Neutrophil (primary cell): ENCODE data around the gene GALR1.

Experiments used
- H3K27ac ChIP-seq: fragments of 200-600 bp; sonication (generic); 2 replicates; pipeline ENCODE4 v1.5.1; 2016; ENCODE audit warnings: mild to moderate bottlenecking, moderate library complexity
- H3K27me3 ChIP-seq: fragments of 200-600 bp; sonication (generic); 2 replicates; pipeline ENCODE4 v1.6.0; 2016; ENCODE audit warnings: mild to moderate bottlenecking
- H3K36me3 ChIP-seq: fragments of 200-600 bp; sonication (generic); 2 replicates; pipeline ENCODE4 v1.5.1; 2017
- H3K4me1 ChIP-seq, 2 experiments: fragments of 200-600 bp in 1 of 2; sonication (generic) in 1 of 2; 1 replicate in 1 of 2; 2 replicates in 1 of 2; pipeline versions ENCODE4 v1.5.1 to v1.6.1; 2013 to 2016; ENCODE audit warnings: low read depth in 1 of 2, low read length in 1 of 2, mild to moderate bottlenecking in 1 of 2, moderate library complexity in 1 of 2; ENCODE audit not compliant: control insufficient read depth in 1 of 2, insufficient read depth in 1 of 2
- H3K4me3 ChIP-seq, 2 experiments: fragments of 200-600 bp in 1 of 2; sonication (generic) in 1 of 2; 1 replicate in 1 of 2; 2 replicates in 1 of 2; pipeline ENCODE4 v1.5.1; 2013 to 2016; ENCODE audit warnings: low read depth in 1 of 2, low read length in 1 of 2, mild to moderate bottlenecking in 1 of 2, moderate library complexity in 1 of 2
- H3K9me3 ChIP-seq: fragments of 200-600 bp; sonication (generic); 2 replicates; pipeline ENCODE4 v1.5.1; 2016
- CTCF ChIP-seq: fragments of 200-600 bp; sonication (generic); IDR thresholded peaks from 2 replicates; pipeline ENCODE4 v1.5.1; 2016; ENCODE audit warnings: antibody characterized with exemption

The GALR1 gene

GRCh38 chr18:77250926-77251729 lies 1.5 kb downstream of the GALR1 start:
- Histone ChIP-seq H3K4me1 (no peaks in the 10 kb centered on the region), H3K4me3 (no peak overlapping the region), H3K36me3 (no peaks in the 10 kb centered on the region), H3K27me3 (peaks cover 100% of the 10 kb centered on the region), H3K9me3 (peaks cover 3% of the 10 kb centered on the region), H3K27ac (no peak overlapping the region)
- no peak for TF ChIP-seq CTCF

- no peak for TF ChIP-seq CTCF
- Histone ChIP-seq H3K27ac (no peak overlapping the region), H3K4me1 (no peaks in the 10 kb centered on the region), H3K4me3 (no peak overlapping the region), H3K27me3 (peaks cover 100% of the 10 kb centered on the region), H3K36me3 (no peaks in the 10 kb centered on the region), H3K9me3 (peaks cover 3% of the 10 kb centered on the region)
Measured at GRCh38 chr18:77251730-77252050, 2.0 kb downstream of the GALR1 start.

- Histone ChIP-seq H3K27ac (no peak overlapping the region), H3K27me3 (peaks cover 79% of the 10 kb centered on the region), H3K36me3 (no peaks in the 10 kb centered on the region), H3K4me3 (no peak overlapping the region), H3K9me3 (no peaks in the 10 kb centered on the region), H3K4me1 (no peaks in the 10 kb centered on the region)
- TF ChIP-seq CTCF: no peak
Measured at GRCh38 chr18:77254711-77255405, 5.2 kb downstream of the GALR1 start.

DNA sequence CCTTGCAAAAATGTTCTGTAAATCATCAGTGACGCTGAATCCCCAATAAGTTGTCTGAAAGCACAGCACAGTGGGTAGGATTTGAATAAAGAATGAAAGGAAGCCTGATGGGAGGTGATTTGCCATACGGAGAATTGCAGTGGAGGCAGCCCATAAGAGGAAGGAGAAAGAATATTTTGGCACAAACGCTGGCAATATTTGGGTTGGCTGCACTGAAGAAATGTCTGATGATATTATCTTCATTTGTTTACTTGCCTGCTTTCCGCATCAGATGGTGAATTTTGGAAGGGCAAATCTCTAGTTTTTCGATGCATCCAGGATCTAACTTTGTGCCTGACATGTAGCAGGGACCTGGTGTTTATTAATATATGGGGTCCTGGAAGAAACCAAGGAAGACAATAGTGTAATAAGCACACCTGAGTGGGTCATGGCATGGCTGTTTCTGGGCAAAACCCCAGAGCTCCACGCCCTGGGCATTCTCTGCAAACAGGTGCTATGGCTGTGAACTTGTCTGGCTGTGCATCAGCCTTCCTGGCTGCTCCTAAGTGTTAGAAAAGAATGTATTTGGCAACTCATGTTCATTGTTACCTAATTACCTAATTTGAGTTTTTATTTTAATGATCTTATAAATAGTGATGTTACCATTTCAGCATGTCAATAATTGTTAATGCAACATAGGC lies 5.9 kb downstream of the GALR1 start:
- H3K4me3 ChIP-seq: no peak overlapping the region
- TF ChIP-seq CTCF: no peak
- H3K4me1 ChIP-seq: no peaks in the 10 kb centered on the region
- peaks cover 77% of the 10 kb centered on the region for H3K27me3 ChIP-seq
- H3K27ac ChIP-seq: no peak overlapping the region
- H3K36me3 ChIP-seq: no peaks in the 10 kb centered on the region
- no peaks in the 10 kb centered on the region for H3K9me3 ChIP-seq

GRCh38 chr18:77262643-77263465 lies 13.2 kb downstream of the GALR1 start:
- Histone ChIP-seq H3K9me3 (no peaks in the 10 kb centered on the region), H3K36me3 (no peaks in the 10 kb centered on the region), H3K4me1 (no peaks in the 10 kb centered on the region), H3K4me3 (no peak overlapping the region), H3K27ac (no peak overlapping the region), H3K27me3 (peaks cover 31% of the 10 kb centered on the region)
- TF ChIP-seq CTCF: no peak
